NB4 (cell line): ENCODE results near the gene ABHD1.

Experiments used
- CTCF ChIP-seq: IDR thresholded peaks from one replicate; pipeline ENCODE4 v1.5.1; 2012; ENCODE audit warnings: low read depth, low read length
- POLR2A ChIP-seq: IDR thresholded peaks from 2 replicates; pipeline ENCODE4 v1.6.1; 2011; ENCODE audit warnings: mild to moderate bottlenecking; ENCODE audit not compliant: insufficient read length; ENCODE audit errors: extremely low read depth

GRCh38 chr2:27170581-27171337 lies 47.1 kb downstream of the ABHD1 start:
- TF ChIP-seq CTCF, result no peak
- no peak for TF ChIP-seq POLR2A
